Stimulated activated naive B cell treated with anti-CD40 and anti-IgM and Interleukin-4, amounts not matched to agents 10 μg/mL and 1 μg/mL and 100 μg/mL, for 72 hours (primary cell): ENCODE data around the gene BIRC3.

Experiments used
- ATAC-seq, 2 donors: fragments of 150-1000 bp; cut with Tn5 transposase; replicated peaks; 2 replicates each; pipeline ENCODE4 v1.10.0; 2021; ENCODE audit warnings: moderate library complexity in 1 of 2
- DNase-seq: peaks from one replicate; pipeline ENCODE4 v3.0.0; 2021
- H3K27ac Mint-ChIP-seq: one replicate; pipeline ENCODE4 v1.8.0; 2022; ENCODE audit warnings: mild to moderate bottlenecking, mixed read lengths
- H3K27me3 Mint-ChIP-seq, 2 donors: one replicate each; pipeline ENCODE4 v1.8.0; 2022; ENCODE audit warnings: mixed read lengths in 2 of 2
- H3K36me3 Mint-ChIP-seq, 2 donors: one replicate each; pipeline ENCODE4 v1.8.0; 2022; ENCODE audit warnings: mixed read lengths in 2 of 2, mild to moderate bottlenecking in 1 of 2
- H3K4me1 Mint-ChIP-seq, 2 donors: one replicate each; pipeline ENCODE4 v1.8.0; 2022; ENCODE audit warnings: mixed read lengths in 2 of 2, mild to moderate bottlenecking in 1 of 2
- H3K4me3 Mint-ChIP-seq, 2 donors: one replicate each; pipeline ENCODE4 v1.8.0; 2022; ENCODE audit warnings: mild to moderate bottlenecking in 2 of 2, mixed read lengths in 2 of 2, moderate library complexity in 1 of 2
- H3K9me3 Mint-ChIP-seq, 2 donors: one replicate each; pipeline ENCODE4 v1.8.0; 2022; ENCODE audit warnings: mixed read lengths in 2 of 2, mild to moderate bottlenecking in 1 of 2

The BIRC3 gene

GRCh38 chr11:102306817-102307726, 10.2 kb upstream of the BIRC3 start:
- Mint-ChIP-seq H3K27me3 (no peaks in the 10 kb centered on the region), H3K9me3 (peaks cover 4 to 14% of the 10 kb centered on the region in 2 donors), H3K4me3 (peak overlapping the region; percentile 71 to 75), H3K27ac (peak overlapping the region; percentile 83), H3K4me1 (peaks cover 35 to 51% of the 10 kb centered on the region in 2 donors), H3K36me3 (peaks cover 10 to 15% of the 10 kb centered on the region in 2 donors)
- ATAC-seq (peak; percentile 66 to 74), DNase-seq (no peak)

DNA sequence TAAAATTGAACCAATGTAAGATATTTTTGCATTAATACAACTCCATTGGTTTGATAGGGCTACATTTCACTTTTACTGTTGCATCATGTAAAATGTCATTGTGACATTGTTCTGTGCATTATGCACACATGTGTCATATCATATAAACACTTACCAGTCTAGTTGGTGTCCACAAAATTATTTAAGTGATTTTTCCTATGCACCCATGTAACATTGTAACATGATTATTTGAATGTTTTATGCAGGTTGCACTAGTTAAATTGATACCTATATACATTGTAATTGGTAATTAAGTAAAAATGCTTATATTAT, 9.6 kb upstream of the BIRC3 start:
- Mint-ChIP-seq H3K36me3 (peaks cover 10 to 15% of the 10 kb centered on the region in 2 donors), H3K4me3 (no peak overlapping the region), H3K9me3 (peaks cover 4 to 14% of the 10 kb centered on the region in 2 donors), H3K4me1 (peaks cover 35 to 50% of the 10 kb centered on the region in 2 donors), H3K27me3 (no peaks in the 10 kb centered on the region), H3K27ac (no peak overlapping the region)
- ATAC-seq = no peak
- DNase-seq = no peak

DNA sequence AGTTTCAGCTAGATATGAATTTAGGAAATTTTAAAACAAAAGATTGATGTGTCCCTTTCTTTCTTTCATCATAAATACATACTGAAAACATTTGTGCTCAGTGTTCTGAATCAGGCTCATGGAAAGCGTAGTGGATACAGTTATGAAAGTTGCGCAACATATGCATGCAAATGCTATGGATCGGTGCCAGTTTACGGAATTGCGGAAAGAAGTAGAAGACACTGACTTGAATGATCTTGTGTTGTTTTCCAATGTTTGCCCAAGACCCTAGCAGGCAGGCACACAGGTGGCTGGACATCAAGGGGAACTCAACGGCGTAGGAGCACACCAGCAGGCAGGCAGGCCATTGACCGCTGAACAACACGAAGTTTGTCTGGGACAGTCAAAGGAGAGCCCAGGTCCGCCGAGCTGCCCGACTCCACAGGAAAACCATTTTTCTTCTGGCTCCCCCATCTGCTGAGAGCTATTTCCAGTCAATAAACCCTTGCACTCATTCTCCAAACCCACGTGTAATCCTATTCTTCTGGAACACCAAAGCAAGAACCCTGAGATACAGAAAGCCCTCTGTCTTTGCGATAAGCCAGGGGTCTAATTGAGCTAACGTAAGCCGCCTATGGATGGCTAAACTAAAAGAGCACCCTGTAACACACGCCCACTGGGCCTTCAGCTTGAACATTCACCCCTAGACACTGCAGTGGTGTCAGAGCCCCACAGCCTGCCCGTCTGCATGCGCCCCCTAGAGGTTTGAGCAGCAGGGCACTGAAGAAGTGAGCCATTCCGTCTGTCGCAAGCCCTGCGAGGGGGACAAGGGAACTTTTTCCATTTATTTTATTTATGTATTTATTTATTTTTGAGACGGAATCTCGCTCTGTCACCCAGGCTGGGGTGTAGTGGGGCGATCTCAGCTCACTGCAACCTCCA, 7.4 kb upstream of the BIRC3 start:
- no peak for DNase-seq
- peaks cover 0 to 1% of the 10 kb centered on the region in 2 donors for H3K36me3 Mint-ChIP-seq
- peaks cover 35 to 51% of the 10 kb centered on the region in 2 donors for H3K4me1 Mint-ChIP-seq
- H3K4me3 Mint-ChIP-seq = no peak overlapping the region
- H3K27ac Mint-ChIP-seq = peak overlapping the region; percentile 5
- peaks cover 0 to 1% of the 10 kb centered on the region in 2 donors for H3K9me3 Mint-ChIP-seq
- ATAC-seq = no peak
- H3K27me3 Mint-ChIP-seq = no peaks in the 10 kb centered on the region

- Mint-ChIP-seq H3K36me3 (peaks cover 6 to 7% of the 10 kb centered on the region in 2 donors), H3K9me3 (no peaks in the 10 kb centered on the region), H3K27ac (peak overlapping the region; percentile 81), H3K4me1 (peaks cover 29 to 39% of the 10 kb centered on the region in 2 donors), H3K4me3 (peak overlapping the region in 1 of 2 donors; percentile 51), H3K27me3 (peaks cover 0 to 4% of the 10 kb centered on the region in 2 donors)
- DNase-seq = no peak
- ATAC-seq = no peak
These were observed 4.6 kb upstream of the BIRC3 start for GRCh38 chr11:102312667-102313066.

DNA sequence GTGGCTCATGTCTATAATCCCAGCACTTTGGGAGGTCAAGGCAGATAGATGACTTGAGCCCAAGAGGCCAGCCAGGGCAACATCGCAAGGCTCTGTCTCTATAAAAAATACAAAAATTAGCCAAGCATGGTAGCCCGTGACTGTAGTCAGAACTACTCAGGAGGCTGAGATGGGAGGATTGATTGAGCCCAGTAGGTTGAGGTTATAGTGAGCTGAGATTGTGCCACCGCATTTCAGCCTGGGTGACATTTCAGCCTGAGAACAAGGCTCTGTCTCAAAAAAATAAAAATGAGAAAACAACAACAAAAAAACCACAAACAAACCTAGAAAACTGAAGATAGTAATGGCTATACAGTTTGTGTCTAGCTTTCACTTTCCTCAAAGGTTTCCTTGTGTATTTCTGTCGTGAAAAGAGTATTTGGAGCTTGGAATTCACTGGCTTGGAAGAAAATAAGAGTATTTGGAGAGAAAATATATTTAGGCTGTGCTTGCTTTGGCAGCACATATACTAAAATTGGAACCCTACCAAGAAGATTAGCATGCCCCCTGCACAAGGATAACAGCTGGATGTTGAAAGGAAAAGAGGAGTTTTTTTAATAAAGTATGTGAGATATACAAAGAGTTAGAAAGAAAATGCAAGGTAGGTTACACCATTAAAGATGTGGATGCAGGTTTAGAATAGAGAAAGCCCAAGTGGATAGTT, 3.9 kb upstream of the BIRC3 start:
- H3K9me3 Mint-ChIP-seq = no peaks in the 10 kb centered on the region
- peak overlapping the region; percentile 75 to 79 for H3K4me3 Mint-ChIP-seq
- no peak for DNase-seq
- H3K27me3 Mint-ChIP-seq = peaks cover 0 to 4% of the 10 kb centered on the region in 2 donors
- peaks cover 9 to 11% of the 10 kb centered on the region in 2 donors for H3K36me3 Mint-ChIP-seq
- ATAC-seq = no peak
- peak overlapping the region; percentile 97 for H3K27ac Mint-ChIP-seq
- peaks cover 29 to 39% of the 10 kb centered on the region in 2 donors for H3K4me1 Mint-ChIP-seq

GRCh38 chr11:102314784-102315183, 2.5 kb upstream of the BIRC3 start:
- peaks cover 0 to 4% of the 10 kb centered on the region in 2 donors for H3K27me3 Mint-ChIP-seq
- H3K36me3 Mint-ChIP-seq = peaks cover 22 to 25% of the 10 kb centered on the region in 2 donors
- DNase-seq (no peak), ATAC-seq (no peak)
- peaks cover 34 to 43% of the 10 kb centered on the region in 2 donors for H3K4me1 Mint-ChIP-seq
- peak overlapping the region; percentile 10 to 34 for H3K4me3 Mint-ChIP-seq
- no peaks in the 10 kb centered on the region for H3K9me3 Mint-ChIP-seq
- peak overlapping the region; percentile 93 for H3K27ac Mint-ChIP-seq

DNA sequence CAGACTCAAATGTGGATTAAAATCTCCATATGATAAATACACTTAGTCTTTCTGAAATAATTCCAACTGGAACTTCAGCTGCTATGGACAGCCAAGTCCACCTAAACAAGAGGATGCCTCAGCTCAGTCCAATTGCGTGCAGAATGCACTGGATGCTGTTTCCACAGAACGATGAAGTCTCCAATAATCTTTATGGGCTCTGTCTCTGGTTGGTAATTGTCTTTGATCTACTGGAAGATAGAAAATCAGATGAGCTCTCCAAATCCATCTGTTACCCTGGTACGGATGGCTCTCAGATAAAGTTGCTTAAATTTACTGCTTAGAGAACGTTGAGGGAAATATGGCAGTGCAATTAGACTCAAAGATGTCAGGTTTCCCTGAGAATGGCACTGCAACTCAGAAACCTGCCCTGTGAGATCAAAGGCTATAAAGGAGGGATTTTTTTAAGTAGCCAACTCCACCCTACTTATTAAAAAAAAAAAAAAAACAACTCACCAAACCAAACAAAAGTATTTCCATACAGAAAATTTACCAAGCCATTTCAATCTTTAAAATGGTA, 859 bp upstream of the BIRC3 start:
- Mint-ChIP-seq H3K9me3 (no peaks in the 10 kb centered on the region), H3K27ac (peak overlapping the region; percentile 99), H3K4me1 (peaks cover 37 to 56% of the 10 kb centered on the region in 2 donors), H3K4me3 (peak overlapping the region; percentile 82 to 94), H3K27me3 (peaks cover 0 to 4% of the 10 kb centered on the region in 2 donors), H3K36me3 (peaks cover 33 to 39% of the 10 kb centered on the region in 2 donors)
- ATAC-seq = no peak
- DNase-seq = no peak

DNA sequence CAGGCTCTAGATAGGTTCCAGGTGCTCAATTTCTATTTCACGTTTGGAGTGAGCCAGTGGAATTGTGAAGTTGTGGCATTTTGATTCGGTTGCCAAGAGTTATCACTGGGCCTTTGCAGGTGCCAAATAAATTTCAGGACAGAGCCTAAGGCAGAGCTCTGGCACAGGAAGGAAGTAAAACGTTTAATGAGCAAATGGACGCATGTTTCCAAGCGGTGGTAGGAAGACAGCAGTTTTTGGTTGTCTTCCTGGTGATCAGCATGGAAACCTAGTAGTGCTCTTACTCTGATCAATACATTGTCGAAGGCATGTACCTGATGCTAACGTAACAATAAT, 452 bp downstream of the BIRC3 start:
- no peak for ATAC-seq
- Mint-ChIP-seq H3K4me1 (peaks cover 42 to 68% of the 10 kb centered on the region in 2 donors), H3K36me3 (peaks cover 43 to 51% of the 10 kb centered on the region in 2 donors)

DNA sequence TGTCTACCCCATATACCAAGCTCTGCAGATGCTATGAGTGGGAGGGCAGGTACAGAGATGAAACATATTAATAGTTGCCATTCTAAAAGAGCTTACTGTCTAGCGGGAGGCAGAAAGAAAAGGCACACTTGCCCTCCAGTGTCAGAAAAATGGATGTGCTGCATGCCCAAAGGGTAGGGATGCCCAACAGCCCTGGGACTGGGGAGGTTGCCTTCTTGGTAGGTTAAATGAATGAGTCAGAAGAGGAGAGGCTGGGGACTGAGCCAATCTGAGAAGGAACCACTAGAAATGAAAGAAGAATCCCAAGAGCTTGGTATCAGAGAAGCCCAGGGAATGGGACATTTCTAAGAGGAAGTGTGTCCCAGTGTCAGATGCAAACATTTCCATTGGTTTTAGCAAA, 1.2 kb downstream of the BIRC3 start:
- no peaks in the 10 kb centered on the region for H3K9me3 Mint-ChIP-seq
- DNase-seq (peak; percentile 44), ATAC-seq (peak; percentile 26 to 34)
- H3K27ac Mint-ChIP-seq = peak overlapping the region; percentile 95
- H3K4me1 Mint-ChIP-seq = peaks cover 37 to 64% of the 10 kb centered on the region in 2 donors
- H3K36me3 Mint-ChIP-seq = peaks cover 44 to 55% of the 10 kb centered on the region in 2 donors
- peak overlapping the region; percentile 91 to 92 for H3K4me3 Mint-ChIP-seq
- H3K27me3 Mint-ChIP-seq = peaks cover 0 to 4% of the 10 kb centered on the region in 2 donors

More for the DNA sequence above, 452 bp downstream of the BIRC3 start:
- Mint-ChIP-seq H3K27ac (peak overlapping the region; percentile 99), H3K27me3 (peaks cover 0 to 4% of the 10 kb centered on the region in 2 donors), H3K9me3 (no peaks in the 10 kb centered on the region), H3K4me3 (peak overlapping the region; percentile 92 to 94)
- DNase-seq = no peak

GRCh38 chr11:102319544-102319943, 2.3 kb downstream of the BIRC3 start:
- H3K27me3 Mint-ChIP-seq = peaks cover 0 to 4% of the 10 kb centered on the region in 2 donors
- no peaks in the 10 kb centered on the region for H3K9me3 Mint-ChIP-seq
- peaks cover 48 to 57% of the 10 kb centered on the region in 2 donors for H3K36me3 Mint-ChIP-seq
- H3K27ac Mint-ChIP-seq = peak overlapping the region; percentile 95
- peak overlapping the region; percentile 91 to 92 for H3K4me3 Mint-ChIP-seq
- peaks cover 31 to 58% of the 10 kb centered on the region in 2 donors for H3K4me1 Mint-ChIP-seq
- DNase-seq = no peak
- no peak for ATAC-seq

DNA sequence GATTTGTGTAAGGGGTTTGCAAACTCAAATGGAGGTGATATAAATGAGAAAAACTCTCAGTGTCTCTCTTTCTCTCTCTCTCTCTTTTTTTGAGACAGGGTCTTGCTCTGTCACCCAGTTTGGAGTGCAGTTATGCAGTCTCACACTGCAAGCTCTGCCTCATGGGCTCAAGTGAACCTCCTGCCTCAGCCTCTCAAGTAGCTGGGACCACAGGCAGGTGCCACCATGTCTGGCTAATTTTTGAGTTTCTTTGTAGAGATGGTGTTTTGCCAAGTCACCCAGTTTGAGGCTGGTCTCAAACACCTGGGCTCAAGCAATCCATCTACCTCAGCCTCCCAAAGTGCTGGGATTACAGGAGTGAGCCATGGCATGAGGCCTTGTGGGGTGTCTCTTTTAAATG, 2.9 kb downstream of the BIRC3 start:
- H3K9me3 Mint-ChIP-seq = no peaks in the 10 kb centered on the region
- H3K27ac Mint-ChIP-seq = peak overlapping the region; percentile 95
- H3K4me3 Mint-ChIP-seq = peak overlapping the region; percentile 91 to 92
- peaks cover 30 to 60% of the 10 kb centered on the region in 2 donors for H3K4me1 Mint-ChIP-seq
- H3K36me3 Mint-ChIP-seq = peaks cover 53 to 62% of the 10 kb centered on the region in 2 donors
- ATAC-seq = no peak
- DNase-seq = no peak
- H3K27me3 Mint-ChIP-seq = peaks cover 0 to 4% of the 10 kb centered on the region in 2 donors

DNA sequence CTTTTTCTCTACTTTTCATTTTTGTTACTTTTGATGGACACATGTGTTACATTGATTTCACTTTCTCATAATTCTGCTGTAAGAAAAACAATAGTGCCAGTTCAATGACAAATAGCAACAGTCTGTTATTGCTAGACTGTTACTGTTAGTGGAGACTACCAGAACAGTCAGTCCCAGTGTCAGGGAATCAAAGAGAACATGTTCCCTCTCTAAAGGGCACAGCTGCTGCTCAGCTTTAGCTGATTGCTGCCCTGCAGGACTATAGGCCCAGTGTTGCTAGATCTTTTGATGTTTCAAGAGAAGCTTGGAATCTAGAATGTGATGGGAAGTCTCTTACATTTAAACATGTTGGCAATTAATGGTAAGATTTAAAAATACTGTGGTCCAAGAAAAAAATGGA, 3.4 kb downstream of the BIRC3 start:
- DNase-seq (no peak), ATAC-seq (no peak)
- H3K4me1 Mint-ChIP-seq = peaks cover 30 to 56% of the 10 kb centered on the region in 2 donors
- H3K27me3 Mint-ChIP-seq = peaks cover 0 to 4% of the 10 kb centered on the region in 2 donors
- peaks cover 53 to 62% of the 10 kb centered on the region in 2 donors for H3K36me3 Mint-ChIP-seq
- H3K4me3 Mint-ChIP-seq = peak overlapping the region; percentile 91 to 92
- peak overlapping the region; percentile 95 for H3K27ac Mint-ChIP-seq
- no peaks in the 10 kb centered on the region for H3K9me3 Mint-ChIP-seq

DNA sequence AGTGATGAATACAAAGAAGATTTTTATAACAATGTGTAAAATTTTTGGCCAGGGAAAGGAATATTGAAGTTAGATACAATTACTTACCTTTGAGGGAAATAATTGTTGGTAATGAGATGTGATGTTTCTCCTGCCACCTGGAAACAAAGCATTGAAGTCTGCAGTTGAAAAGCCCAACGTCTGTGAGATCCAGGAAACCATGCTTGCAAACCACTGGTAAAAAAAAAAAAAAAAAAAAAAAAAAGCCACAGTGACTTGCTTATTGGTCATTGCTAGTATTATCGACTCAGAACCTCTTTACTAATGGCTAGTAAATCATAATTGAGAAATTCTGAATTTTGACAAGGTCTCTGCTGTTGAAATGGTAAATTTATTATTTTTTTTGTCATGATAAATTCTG, 5.3 kb downstream of the BIRC3 start:
- Mint-ChIP-seq H3K27me3 (no peaks in the 10 kb centered on the region), H3K27ac (peak overlapping the region; percentile 84), H3K36me3 (peaks cover 55 to 64% of the 10 kb centered on the region in 2 donors), H3K4me1 (peaks cover 27 to 45% of the 10 kb centered on the region in 2 donors), H3K4me3 (peak overlapping the region; percentile 75), H3K9me3 (no peaks in the 10 kb centered on the region)
- no peak for ATAC-seq
- DNase-seq = no peak
